HCT116 (cell line): ENCODE measurements around the gene PTPN21. TPM values are rescaled to one million over a fixed set of nuclear protein-coding genes. Genes with fewer than 3 reads are reported as not detected.

Source experiments
- ATAC-seq: fragments of 200-7000 bp; cut with Tn5 transposase; 2 replicates; pipeline ENCODE4 v1.9.1; 2020; ENCODE audit warnings: mild to moderate bottlenecking, moderate library complexity
- BruUV-seq: library from RNA; stranded (reverse); fragments of 400-500 nt; replicated peaks from 2 replicates; lab custom pipeline; 2021; lab: Mats Ljungman, UMichigan
- CTCF ChIA-PET: fragments of 300-600 bp; sonication (Branson Sonifier 250); formaldehyde crosslinking; loops from one replicate; lab custom pipeline; 2021; ENCODE audit warnings: antibody characterized with exemption; lab: Charles Lee
- POLR2A ChIA-PET: fragments of 300-600, 350-600 bp; sonication (Branson Sonifier 250); formaldehyde crosslinking; loops from one replicate; lab custom pipeline; 2021; ENCODE audit warnings: antibody characterized with exemption; lab: Charles Lee
- RAD21 ChIA-PET, 2 experiments: fragments of 300-600 bp; sonication (Branson Sonifier 250); formaldehyde crosslinking; loops; one replicate each; lab custom pipeline; 2023; ENCODE audit warnings: low total read pairs in 2 of 2; ENCODE audit not compliant: uncharacterized antibody in 2 of 2, unreplicated experiment in 2 of 2, low non-redundant PET in 1 of 2; lab: Charles Lee
- DNase-seq: peaks from one replicate; pipeline ENCODE4 v3.0.0-alpha.2; 2010; ENCODE audit warnings: low read depth, low spot score
- H2AFZ ChIP-seq: fragments of 200-600 bp; shearing (Covaris generic), sonication (generic); 2 replicates; pipeline ENCODE4 v1.6.1; 2017; ENCODE audit warnings: low read depth, mixed run types, mixed read lengths, antibody characterized with exemption, low read length; ENCODE audit not compliant: poor library complexity, severe bottlenecking
- H3K27ac ChIP-seq: 2 replicates; pipeline ENCODE4 v1.5.1; 2012; ENCODE audit warnings: low read depth, low read length
- H3K27me3 ChIP-seq: fragments of 200-600 bp; sonication (generic); 2 replicates; pipeline ENCODE4 v1.6.1; 2016; ENCODE audit warnings: mixed run types, low read length, mixed read lengths; ENCODE audit not compliant: insufficient read depth
- H3K36me3 ChIP-seq, 2 experiments: fragments of 200-500 bp in 1 of 2; fragments of 200-600 bp in 1 of 2; sonication (Bioruptor generic) in 1 of 2; sonication (generic) in 1 of 2; 2 replicates each; pipeline versions ENCODE4 v1.5.1 to v1.6.1; 2014 to 2016; ENCODE audit warnings: low read length in 2 of 2, inconsistent platforms in 1 of 2, mixed read lengths in 1 of 2, mixed run types in 1 of 2; ENCODE audit not compliant: insufficient read depth in 2 of 2, control insufficient read depth in 1 of 2
- H3K4me1 ChIP-seq, 2 experiments: fragments of 200-600 bp in 1 of 2; sonication (generic) in 1 of 2; 2 replicates each; pipeline versions ENCODE4 v1.5.1 to v1.6.1; 2012 to 2017; ENCODE audit warnings: low read length in 2 of 2, inconsistent platforms in 1 of 2, mild to moderate bottlenecking in 1 of 2, mixed read lengths in 1 of 2, mixed run types in 1 of 2, moderate library complexity in 1 of 2; ENCODE audit not compliant: insufficient read depth in 2 of 2, control insufficient read depth in 1 of 2
- H3K4me2 ChIP-seq: fragments of 200-600 bp; sonication (generic); 2 replicates; pipeline ENCODE4 v1.6.1; 2017; ENCODE audit warnings: mixed run types, low read length, mixed read lengths
- H3K4me3 ChIP-seq, 2 experiments: fragments of 200-600 bp in 1 of 2; sonication (generic) in 1 of 2; replicated peaks in 1 of 2; 2 replicates each; pipeline ENCODE4 v1.5.1; 2011 to 2016; ENCODE audit warnings: low read length in 2 of 2, control low read depth in 1 of 2, low read depth in 1 of 2, mild to moderate bottlenecking in 1 of 2, mixed read lengths in 1 of 2, mixed run types in 1 of 2
- H3K79me2 ChIP-seq: fragments of 200-600 bp; sonication (generic); 2 replicates; pipeline ENCODE4 v1.6.1; 2017; ENCODE audit warnings: mild to moderate bottlenecking, mixed run types, low read length, moderate library complexity, mixed read lengths; ENCODE audit not compliant: insufficient read depth
- H3K9ac ChIP-seq: fragments of 200-600 bp; sonication (generic); 2 replicates; pipeline ENCODE4 v1.6.1; 2016; ENCODE audit warnings: low read length, mixed read lengths
- H3K9me2 ChIP-seq: fragments of 200-600 bp; sonication (generic), shearing (Covaris generic); 2 replicates; pipeline ENCODE4 v1.6.1; 2017; ENCODE audit warnings: mixed run types, mild to moderate bottlenecking, moderate library complexity; ENCODE audit not compliant: insufficient read depth
- H3K9me3 ChIP-seq, 2 experiments: fragments of 200-500 bp in 1 of 2; fragments of 200-600 bp in 1 of 2; sonication (Bioruptor generic) in 1 of 2; sonication (generic) in 1 of 2; 2 replicates each; pipeline ENCODE4 v1.6.1; 2014 to 2017; ENCODE audit warnings: low read length in 2 of 2, mixed read lengths in 2 of 2, inconsistent platforms in 1 of 2, low read depth in 1 of 2, mild to moderate bottlenecking in 1 of 2, mixed run types in 1 of 2, moderate library complexity in 1 of 2; ENCODE audit not compliant: control insufficient read depth in 1 of 2, insufficient read depth in 1 of 2
- H4K20me1 ChIP-seq: fragments of 200-600 bp; sonication (generic), shearing (Covaris generic); 2 replicates; pipeline ENCODE4 v1.6.1; 2017; ENCODE audit warnings: mixed run types, mild to moderate bottlenecking, moderate library complexity; ENCODE audit not compliant: insufficient read depth
- CBX3 ChIP-seq: IDR thresholded peaks from 2 replicates; pipeline ENCODE4 v1.6.1; 2012; ENCODE audit warnings: low read depth
- ELF1 ChIP-seq: IDR thresholded peaks from 2 replicates; pipeline ENCODE4 v1.6.1; 2012; ENCODE audit warnings: low read depth, borderline replicate concordance
- EZH2 ChIP-seq: fragments of 200-600 bp; sonication (generic); IDR thresholded peaks from 2 replicates; pipeline ENCODE4 v1.6.1; 2017; ENCODE audit warnings: antibody characterized with exemption, mixed run types
- EZH2phosphoT487 ChIP-seq: fragments of 200-600 bp; IDR thresholded peaks from 2 replicates; pipeline ENCODE4 v1.6.1; 2018; ENCODE audit warnings: antibody characterized with exemption, borderline replicate concordance
- FOSL1 ChIP-seq: IDR thresholded peaks from 2 replicates; pipeline ENCODE4 v1.6.1; 2012; ENCODE audit warnings: low read depth
- JUND ChIP-seq: IDR thresholded peaks from 2 replicates; pipeline ENCODE4 v1.6.1; 2012
- POLR2AphosphoS5 ChIP-seq: IDR thresholded peaks from 2 replicates; pipeline ENCODE4 v1.6.1; 2011; ENCODE audit warnings: mild to moderate bottlenecking, low read depth, low read length, moderate library complexity
- SIN3A ChIP-seq: IDR thresholded peaks from 2 replicates; pipeline ENCODE4 v1.6.1; 2012; ENCODE audit warnings: low read depth
- SP1 ChIP-seq: IDR thresholded peaks from 2 replicates; pipeline ENCODE4 v1.6.1; 2012; ENCODE audit warnings: low read depth
- TCF7L2 ChIP-seq: IDR thresholded peaks from 2 replicates; pipeline ENCODE4 v1.7.0; 2011; ENCODE audit warnings: borderline replicate concordance, inconsistent platforms; ENCODE audit not compliant: insufficient read depth, insufficient read length; ENCODE audit errors: extremely low read depth
- ZNF274 ChIP-seq: fragments of 200-500 bp; sonication (Bioruptor generic); IDR thresholded peaks from 2 replicates; pipeline ENCODE4 v1.6.1; 2014; ENCODE audit warnings: mild to moderate bottlenecking, low read depth, low read length, inconsistent platforms
- intact Hi-C: fragments of 100-400 bp; cut with micrococcal nuclease; formaldehyde crosslinking; loops from 2 replicates; pipeline ENCODE4 v1.10.0; 2022
- total RNA-seq: library from RNA; stranded (reverse); gene quantifications from one replicate; pipeline ENCODE4 v1.2.1, GENCODE V29; 2021; ENCODE audit not compliant: unreplicated experiment
- TF ChIP-seq, protein P1 (sequence below): IDR thresholded peaks from 2 replicates; pipeline ENCODE4 v1.6.1; 2012
- TF ChIP-seq, protein P2 (sequence below): IDR thresholded peaks from 2 replicates; pipeline ENCODE4 v1.6.1; 2012
- TF ChIP-seq, protein P3 (sequence below), 3 experiments: fragments of 200-600 bp in 1 of 3; sonication (generic) in 1 of 3; IDR thresholded peaks in 2 of 3; conservative IDR thresholded peaks in 1 of 3; 2 replicates each; pipeline ENCODE4 v1.5.1; 2012 to 2017; ENCODE audit warnings: low read depth in 2 of 3, low read length in 2 of 3, antibody characterized with exemption in 1 of 3, borderline replicate concordance in 1 of 3, control low read depth in 1 of 3, mild to moderate bottlenecking in 1 of 3, mixed read lengths in 1 of 3, mixed run types in 1 of 3, moderate library complexity in 1 of 3; ENCODE audit not compliant: insufficient read depth in 1 of 3

The PTPN21 gene
- total RNA-seq, 1 experiment from 2014 or later = 7.6 TPM

DNA sequence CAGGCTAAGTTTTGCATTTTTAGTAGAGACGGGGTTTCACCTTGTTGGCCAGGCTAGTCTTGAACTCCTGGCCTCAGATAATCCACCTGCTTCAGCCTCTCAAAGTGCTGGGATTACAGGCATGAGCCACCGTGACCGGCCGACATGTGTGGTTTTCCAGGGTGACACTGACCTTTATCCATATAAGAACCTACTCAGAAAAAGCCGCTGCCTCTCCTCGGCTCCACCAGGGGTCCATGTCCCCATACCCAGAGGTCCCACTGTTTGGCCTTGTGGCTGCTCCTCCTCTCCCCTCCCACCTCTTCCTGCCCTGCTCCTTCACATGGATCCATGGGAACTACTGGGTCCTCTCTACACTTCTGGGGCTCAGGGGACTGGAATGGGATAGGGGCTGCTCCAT, 64.6 kb downstream of the PTPN21 start:
- H4K20me1 ChIP-seq = no peaks in the 10 kb centered on the region
- H3K27ac ChIP-seq = no peak overlapping the region
- intact Hi-C loops = loop anchor here (5.0 kb wide), 1 partner anchor 522 kb away; no protein-coding TSS in a partner anchor
- H3K4me2 ChIP-seq = no peak overlapping the region
- H3K27me3 ChIP-seq = no peaks in the 10 kb centered on the region
- ChIA-PET CTCF (no interaction called here), POLR2A (no interaction called here), RAD21 (no interaction called here)
- H3K4me1 ChIP-seq = no peaks in the 10 kb centered on the region
- no TSS peak for BruUV-seq
- TF ChIP-seq POLR2AphosphoS5 = no peak
- TF ChIP-seq, protein P1, sequence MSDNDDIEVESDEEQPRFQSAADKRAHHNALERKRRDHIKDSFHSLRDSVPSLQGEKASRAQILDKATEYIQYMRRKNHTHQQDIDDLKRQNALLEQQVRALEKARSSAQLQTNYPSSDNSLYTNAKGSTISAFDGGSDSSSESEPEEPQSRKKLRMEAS = no peak
- no peak for TF ChIP-seq EZH2phosphoT487
- TF ChIP-seq CBX3 = no peak
- no peak for TF ChIP-seq FOSL1
- no peak for TF ChIP-seq EZH2
- no peak for TF ChIP-seq JUND
- TF ChIP-seq, protein P2, sequence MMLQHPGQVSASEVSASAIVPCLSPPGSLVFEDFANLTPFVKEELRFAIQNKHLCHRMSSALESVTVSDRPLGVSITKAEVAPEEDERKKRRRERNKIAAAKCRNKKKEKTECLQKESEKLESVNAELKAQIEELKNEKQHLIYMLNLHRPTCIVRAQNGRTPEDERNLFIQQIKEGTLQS = no peak
- no peak for TF ChIP-seq SP1
- TF ChIP-seq, protein P3, sequence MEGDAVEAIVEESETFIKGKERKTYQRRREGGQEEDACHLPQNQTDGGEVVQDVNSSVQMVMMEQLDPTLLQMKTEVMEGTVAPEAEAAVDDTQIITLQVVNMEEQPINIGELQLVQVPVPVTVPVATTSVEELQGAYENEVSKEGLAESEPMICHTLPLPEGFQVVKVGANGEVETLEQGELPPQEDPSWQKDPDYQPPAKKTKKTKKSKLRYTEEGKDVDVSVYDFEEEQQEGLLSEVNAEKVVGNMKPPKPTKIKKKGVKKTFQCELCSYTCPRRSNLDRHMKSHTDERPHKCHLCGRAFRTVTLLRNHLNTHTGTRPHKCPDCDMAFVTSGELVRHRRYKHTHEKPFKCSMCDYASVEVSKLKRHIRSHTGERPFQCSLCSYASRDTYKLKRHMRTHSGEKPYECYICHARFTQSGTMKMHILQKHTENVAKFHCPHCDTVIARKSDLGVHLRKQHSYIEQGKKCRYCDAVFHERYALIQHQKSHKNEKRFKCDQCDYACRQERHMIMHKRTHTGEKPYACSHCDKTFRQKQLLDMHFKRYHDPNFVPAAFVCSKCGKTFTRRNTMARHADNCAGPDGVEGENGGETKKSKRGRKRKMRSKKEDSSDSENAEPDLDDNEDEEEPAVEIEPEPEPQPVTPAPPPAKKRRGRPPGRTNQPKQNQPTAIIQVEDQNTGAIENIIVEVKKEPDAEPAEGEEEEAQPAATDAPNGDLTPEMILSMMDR (IDR thresholded peaks at IDR 0.05 in 2 of 3, conservative IDR thresholded peaks at IDR 0.05 in 1 of 3; ENCODE audit: borderline replicate concordance in 1 of 3, insufficient read depth in 1 of 3, low read depth in 2 of 3, low read length in 2 of 3) = no peak
- no peak for TF ChIP-seq TCF7L2
- no peak for TF ChIP-seq ELF1
- TF ChIP-seq SIN3A = no peak
- no peak for TF ChIP-seq ZNF274
- no peak overlapping the region for H3K9ac ChIP-seq
- no peak for ATAC-seq
- no peaks in the 10 kb centered on the region for H3K9me3 ChIP-seq
- no peaks in the 10 kb centered on the region for H3K79me2 ChIP-seq
- no peak overlapping the region for H3K4me3 ChIP-seq
- H3K36me3 ChIP-seq = no peaks in the 10 kb centered on the region
- DNase-seq = no peak
- H2AFZ ChIP-seq = no peak overlapping the region
- H3K9me2 ChIP-seq = no peaks in the 10 kb centered on the region
